HepG2 (cell line): ENCODE data around the gene CDH1. TPM values are rescaled to one million over a fixed set of nuclear protein-coding genes. Genes with fewer than 3 reads are reported as not detected.

Source experiments
- ATAC-seq: fragments of 200-7000 bp; cut with Tn5 transposase; 3 replicates; pipeline ENCODE4 v1.9.1; 2020; ENCODE audit warnings: mild to moderate bottlenecking, moderate library complexity
- BruUV-seq: library from RNA; stranded (reverse); fragments of 400-500 nt; replicated peaks from 2 replicates; lab custom pipeline; 2021; lab: Mats Ljungman, UMichigan
- CTCF ChIA-PET: fragments of 300-600 bp; formaldehyde crosslinking; extraction: SDS; loops from one replicate; lab custom pipeline; 2021; ENCODE audit warnings: low total read pairs, inconsistent platforms, low intra/inter-chr PET ratio; lab: Yijun Ruan, JAX
- POLR2A ChIA-PET: fragments of 350-600 bp; sonication (Branson Sonifier 250); formaldehyde crosslinking; loops from one replicate; lab custom pipeline; 2020; ENCODE audit warnings: antibody characterized with exemption, inconsistent platforms; lab: Yijun Ruan, JAX
- DNase-seq: peaks from one replicate; pipeline ENCODE4 v3.0.0-alpha.2; 2015; ENCODE audit warnings: low spot score
- FAIRE-seq: peaks from 3 replicates; lab custom pipeline; 2011; peaks lifted over from hg19 to GRCh38; lab: Jason Lieb, UNC
- H2AFZ ChIP-seq: one replicate; pipeline ENCODE4 v1.6.1; 2011; ENCODE audit warnings: low read length, inconsistent platforms
- H3K27ac ChIP-seq: fragments of 300-600 bp; 3 replicates; pipeline ENCODE4 v1.8.0; 2011; ENCODE audit warnings: mixed run types, mild to moderate bottlenecking, mixed read lengths, low read length, inconsistent platforms; ENCODE audit not compliant: insufficient read depth; ENCODE audit errors: extremely low read length
- H3K27me3 ChIP-seq, 2 experiments: fragments of 200-600 bp in 1 of 2; 2 replicates in 1 of 2; 3 replicates in 1 of 2; pipeline versions ENCODE4 v1.6.0 to v1.8.0; 2011; ENCODE audit warnings: low read length in 2 of 2, mild to moderate bottlenecking in 2 of 2, moderate library complexity in 2 of 2, inconsistent platforms in 1 of 2; ENCODE audit not compliant: insufficient read depth in 2 of 2, control insufficient read depth in 1 of 2
- H3K36me3 ChIP-seq, 2 experiments: fragments of 200-600 bp in 1 of 2; replicated peaks in 1 of 2; 2 replicates in 1 of 2; 3 replicates in 1 of 2; pipeline versions ENCODE4 v1.5.1 to v1.8.0; 2011; ENCODE audit warnings: low read length in 2 of 2, inconsistent platforms in 1 of 2; ENCODE audit not compliant: insufficient read depth in 2 of 2, control insufficient read depth in 1 of 2
- H3K4me1 ChIP-seq: 2 replicates; pipeline ENCODE4 v1.5.1; 2012; ENCODE audit warnings: low read length, inconsistent platforms; ENCODE audit not compliant: insufficient read depth
- H3K4me2 ChIP-seq: 2 replicates; pipeline ENCODE4 v1.6.0; 2011; ENCODE audit warnings: low read depth, low read length, inconsistent platforms
- H3K4me3 ChIP-seq, 3 experiments: fragments of 200-600 bp in 1 of 3; sonication (generic), shearing (Covaris generic) in 1 of 3; replicated peaks in 1 of 3; 2 replicates each; pipeline ENCODE4 v1.5.1; 2011 to 2016; ENCODE audit warnings: low read length in 3 of 3, inconsistent platforms in 2 of 3, low read depth in 2 of 3, mild to moderate bottlenecking in 2 of 3, control low read depth in 1 of 3, mixed read lengths in 1 of 3; ENCODE audit not compliant: insufficient read depth in 1 of 3
- H3K79me2 ChIP-seq: one replicate; pipeline ENCODE4 v1.6.1; 2011; ENCODE audit warnings: low read length, inconsistent platforms; ENCODE audit not compliant: insufficient read depth
- H3K9ac ChIP-seq: 2 replicates; pipeline ENCODE4 v1.6.0; 2011; ENCODE audit warnings: mild to moderate bottlenecking, low read depth, low read length, inconsistent platforms; ENCODE audit not compliant: insufficient read depth
- H3K9me3 ChIP-seq: 2 replicates; pipeline ENCODE4 v1.5.1; 2012; ENCODE audit warnings: mild to moderate bottlenecking, low read length
- H4K20me1 ChIP-seq: 2 replicates; pipeline ENCODE4 v1.6.0; 2011; ENCODE audit warnings: inconsistent platforms, mild to moderate bottlenecking, low read length, moderate library complexity; ENCODE audit not compliant: insufficient read depth
- BCL6 ChIP-seq: IDR thresholded peaks from 2 replicates; pipeline ENCODE4 v1.6.1; 2016; ENCODE audit warnings: missing genetic modification reagents, missing compliant biosample characterization
- CEBPG ChIP-seq: IDR thresholded peaks from 2 replicates; pipeline ENCODE4 v1.6.1; 2016
- GATAD2A ChIP-seq: IDR thresholded peaks from 2 replicates; pipeline ENCODE4 v1.6.1; 2016
- HNF4A ChIP-seq: sonication (generic); formaldehyde crosslinking; IDR thresholded peaks from 2 replicates; pipeline ENCODE4 v1.4.0; 2020; ENCODE audit warnings: missing genetic modification reagents
- HNF4G ChIP-seq, 2 experiments: sonication (generic) in 1 of 2; formaldehyde crosslinking in 1 of 2; IDR thresholded peaks; 2 replicates each; pipeline versions ENCODE4 v1.4.0 to v1.6.1; 2011 to 2020; ENCODE audit warnings: borderline replicate concordance in 2 of 2, low read depth in 2 of 2, mild to moderate bottlenecking in 2 of 2, low read length in 1 of 2, missing genetic modification reagents in 1 of 2, moderate library complexity in 1 of 2
- JDP2 ChIP-seq: sonication (generic); formaldehyde crosslinking; IDR thresholded peaks from 2 replicates; pipeline ENCODE4 v1.8.1; 2022; ENCODE audit warnings: missing genetic modification reagents, borderline replicate concordance
- MIER3 ChIP-seq: IDR thresholded peaks from 2 replicates; pipeline ENCODE4 v1.6.1; 2016; ENCODE audit warnings: missing compliant biosample characterization, borderline replicate concordance
- PHF21A ChIP-seq: sonication (generic); formaldehyde crosslinking; IDR thresholded peaks from 2 replicates; pipeline ENCODE4 v1.5.0; 2020; ENCODE audit warnings: mild to moderate bottlenecking, missing genetic modification reagents
- RNF219 ChIP-seq: sonication (generic); formaldehyde crosslinking; IDR thresholded peaks from 2 replicates; pipeline ENCODE4 v1.5.0; 2020; ENCODE audit warnings: mild to moderate bottlenecking, missing genetic modification reagents
- SMAD3 ChIP-seq: sonication (generic); formaldehyde crosslinking; IDR thresholded peaks from 2 replicates; pipeline ENCODE4 v1.4.0; 2020; ENCODE audit warnings: missing genetic modification reagents
- SOX13 ChIP-seq, 3 experiments: fragments of 450-650 bp in 1 of 3; sonication (generic) in 1 of 3; formaldehyde crosslinking in 1 of 3; IDR thresholded peaks in 2 of 3; conservative IDR thresholded peaks in 1 of 3; 2 replicates each; pipeline versions ENCODE4 v1.5.0 to v1.6.1; 2016 to 2020; ENCODE audit warnings: antibody characterized with exemption in 1 of 3, mild to moderate bottlenecking in 1 of 3, missing compliant biosample characterization in 1 of 3, missing genetic modification reagents in 1 of 3, moderate library complexity in 1 of 3
- ZFP90 ChIP-seq: sonication (generic); formaldehyde crosslinking; IDR thresholded peaks from 2 replicates; pipeline ENCODE4 v1.8.0; 2022; ENCODE audit warnings: missing genetic modification reagents, mild to moderate bottlenecking, inconsistent platforms, borderline replicate concordance
- WGBS: methylation state at CpG from one replicate; pipeline ENCODE4 v1.1.6; 2017; ENCODE audit warnings: low lambda C conversion rate; 5-methylcytosine and 5-hydroxymethylcytosine counted together
- in situ Hi-C: cut with HindIII; loops from 2 replicates; pipeline ENCODE4 v1.10.0; 2017; ENCODE audit warnings: low pct_unique_long_range_greater_than_20kb; ENCODE audit not compliant: extremely low pct_ligation_motif_present
- intact Hi-C: fragments of 100-400 bp; cut with micrococcal nuclease; formaldehyde crosslinking; loops from one replicate; pipeline ENCODE4 v1.10.0; 2022; ENCODE audit not compliant: unreplicated experiment
- polyA plus RNA-seq, 8 experiments: library from polyadenylated mRNA; depleted of rRNA in 3 of 8; stranded (reverse) in 7 of 8; unstranded in 1 of 8; fragments of >200 nt; fragmentation: Illumina TruSeq in 4 of 8; extraction: Trizol in 4 of 8; gene quantifications; 2 replicates each; pipeline versions ENCODE4 v1.2.1 to v1.2.3, GENCODE V29; 2011 to 2016; ENCODE audit warnings: low read depth in 4 of 8, missing spikeins in 1 of 8, mixed read lengths in 1 of 8; ENCODE audit not compliant: insufficient read depth in 1 of 8
- total RNA-seq, 5 experiments: library from RNA; depleted of rRNA; stranded (reverse); fragments of >200 nt; fragmentation: Illumina TruSeq; extraction: Trizol; gene quantifications; 2 replicates each; pipeline ENCODE4 v1.2.3, GENCODE V29; 2016; ENCODE audit warnings: low read depth in 1 of 5
- TF ChIP-seq, protein P1 (sequence below): IDR thresholded peaks from 2 replicates; pipeline ENCODE4 v1.6.1; 2016; ENCODE audit warnings: missing biosample characterization, missing genetic modification reagents, low read depth
- TF ChIP-seq, protein P2 (sequence below): IDR thresholded peaks from 2 replicates; pipeline ENCODE4 v1.4.0; 2020; ENCODE audit warnings: mild to moderate bottlenecking, missing genetic modification reagents
- TF ChIP-seq, protein P3 (sequence below), 2 experiments: fragments of 450-650 bp in 1 of 2; sonication (generic) in 1 of 2; formaldehyde crosslinking; IDR thresholded peaks; 2 replicates each; pipeline versions ENCODE4 v1.5.0 to v1.8.0; 2020 to 2022; ENCODE audit warnings: mild to moderate bottlenecking in 1 of 2, missing genetic modification reagents in 1 of 2

Gene CDH1
- total and polyA plus RNA-seq, 2 of the 13 experiments (the other 11 are each of a cell fraction or from before 2014, with no cell fraction given): 0.95 to 9.8 TPM

DNA sequence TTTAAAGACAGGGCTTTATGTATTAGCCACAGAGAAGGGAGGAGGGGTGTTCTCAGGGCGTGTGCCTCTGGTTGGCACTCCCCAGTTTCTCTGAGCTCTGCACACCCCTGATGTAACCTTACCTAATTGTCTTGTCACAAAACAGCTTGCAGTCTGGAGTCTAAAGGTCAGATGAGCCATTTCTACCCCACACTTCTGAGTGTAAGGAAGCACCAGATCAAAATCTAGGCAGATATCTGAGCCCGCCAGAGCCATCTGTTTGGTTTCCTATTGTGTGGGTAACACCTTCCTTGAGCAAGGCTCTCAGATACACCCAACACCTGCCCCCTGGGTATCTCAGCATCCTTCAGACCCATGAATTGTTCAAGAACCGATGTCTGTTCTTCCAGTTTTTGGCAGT lies 15.5 kb downstream of the CDH1 start:
- CTCF ChIA-PET: no interaction called here
- H4K20me1 ChIP-seq: no peaks in the 10 kb centered on the region
- peaks cover 51% of the 10 kb centered on the region for H3K4me1 ChIP-seq
- 56% methylated on average over 3 of the region's 3 CpGs for WGBS
- H3K36me3 ChIP-seq: no peaks in the 10 kb centered on the region
- FAIRE-seq (peak; percentile 42), DNase-seq (peak; percentile 40), ATAC-seq (no peak; the same call in 2 of the 3 replicates)
- BruUV-seq: no TSS peak
- no peaks in the 10 kb centered on the region for H3K79me2 ChIP-seq
- no peaks in the 10 kb centered on the region for H3K27me3 ChIP-seq
- POLR2A ChIA-PET: interaction anchor here (0.7 to 4.5 kb wide), 3 partner anchors 11 to 40 kb away, joined by 3 to 31 read pairs (median 4); no protein-coding TSS in a partner anchor
- no peak overlapping the region for H3K9ac ChIP-seq
- H3K27ac ChIP-seq: no peak overlapping the region
- intact Hi-C loops (no loop called here), in situ Hi-C loops (no loop called here)
- H3K9me3 ChIP-seq: no peaks in the 10 kb centered on the region
- no peak overlapping the region for H2AFZ ChIP-seq
- H3K4me2 ChIP-seq: no peak overlapping the region
- no peak overlapping the region for H3K4me3 ChIP-seq
- TF ChIP-seq, protein P1, sequence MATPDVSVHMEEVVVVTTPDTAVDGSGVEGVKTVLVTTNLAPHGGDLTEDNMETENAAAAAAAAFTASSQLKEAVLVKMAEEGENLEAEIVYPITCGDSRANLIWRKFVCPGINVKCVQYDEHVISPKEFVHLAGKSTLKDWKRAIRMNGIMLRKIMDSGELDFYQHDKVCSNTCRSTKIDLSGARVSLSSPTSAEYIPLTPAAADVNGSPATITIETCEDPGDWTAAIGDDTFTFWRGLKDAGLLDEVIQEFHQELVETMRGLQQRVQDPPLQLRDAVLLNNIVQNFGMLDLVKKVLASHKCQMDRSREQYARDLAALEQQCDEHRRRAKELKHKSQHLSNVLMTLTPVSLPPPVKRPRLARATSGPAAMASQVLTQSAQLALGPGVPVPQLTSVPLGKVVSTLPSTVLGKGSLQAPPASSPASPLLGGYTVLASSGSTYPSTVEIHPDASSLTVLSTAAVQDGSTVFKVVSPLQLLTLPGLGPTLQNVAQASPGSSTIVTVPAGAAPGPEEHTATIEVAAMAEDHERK (CRISPR knock-in tag): no peak
- TF ChIP-seq SOX13 (IDR thresholded peaks at IDR 0.05) (no peak), SOX13 (CRISPR knock-in tag; conservative IDR thresholded peaks at IDR 0.05 in 1 of 2, IDR thresholded peaks at IDR 0.05 in 1 of 2) (0 out of 4 replicates have a peak, but pooled peaks of 1 of the 2 experiments have one; percentile 16), PHF21A (no peak), BCL6 (CRISPR knock-in tag) (0 out of 2 replicates have a peak, but pooled peaks have one; percentile 52), CEBPG (CRISPR knock-in tag) (peak; percentile 25; the same call in 1 of the 2 replicates), HNF4G (IDR thresholded peaks at IDR 0.05; ENCODE audit: borderline replicate concordance, low read depth, low read length) (peak; percentile 31; the same call in 1 of the 2 replicates), HNF4G (CRISPR knock-in tag; IDR thresholded peaks at IDR 0.05; ENCODE audit: borderline replicate concordance, low read depth) (0 out of 2 replicates have a peak, but pooled peaks have one; percentile 59), HNF4A (CRISPR knock-in tag) (peak; percentile 61), ZFP90 (CRISPR knock-in tag) (no peak), MIER3 (CRISPR knock-in tag) (no peak), SMAD3 (peak; percentile 31; the same call in 1 of the 2 replicates), JDP2 (CRISPR knock-in tag) (no peak), GATAD2A (peak; percentile 60; the same call in 1 of the 2 replicates), RNF219 (0 out of 2 replicates have a peak, but pooled peaks have one; percentile 31)
- TF ChIP-seq, protein P2, sequence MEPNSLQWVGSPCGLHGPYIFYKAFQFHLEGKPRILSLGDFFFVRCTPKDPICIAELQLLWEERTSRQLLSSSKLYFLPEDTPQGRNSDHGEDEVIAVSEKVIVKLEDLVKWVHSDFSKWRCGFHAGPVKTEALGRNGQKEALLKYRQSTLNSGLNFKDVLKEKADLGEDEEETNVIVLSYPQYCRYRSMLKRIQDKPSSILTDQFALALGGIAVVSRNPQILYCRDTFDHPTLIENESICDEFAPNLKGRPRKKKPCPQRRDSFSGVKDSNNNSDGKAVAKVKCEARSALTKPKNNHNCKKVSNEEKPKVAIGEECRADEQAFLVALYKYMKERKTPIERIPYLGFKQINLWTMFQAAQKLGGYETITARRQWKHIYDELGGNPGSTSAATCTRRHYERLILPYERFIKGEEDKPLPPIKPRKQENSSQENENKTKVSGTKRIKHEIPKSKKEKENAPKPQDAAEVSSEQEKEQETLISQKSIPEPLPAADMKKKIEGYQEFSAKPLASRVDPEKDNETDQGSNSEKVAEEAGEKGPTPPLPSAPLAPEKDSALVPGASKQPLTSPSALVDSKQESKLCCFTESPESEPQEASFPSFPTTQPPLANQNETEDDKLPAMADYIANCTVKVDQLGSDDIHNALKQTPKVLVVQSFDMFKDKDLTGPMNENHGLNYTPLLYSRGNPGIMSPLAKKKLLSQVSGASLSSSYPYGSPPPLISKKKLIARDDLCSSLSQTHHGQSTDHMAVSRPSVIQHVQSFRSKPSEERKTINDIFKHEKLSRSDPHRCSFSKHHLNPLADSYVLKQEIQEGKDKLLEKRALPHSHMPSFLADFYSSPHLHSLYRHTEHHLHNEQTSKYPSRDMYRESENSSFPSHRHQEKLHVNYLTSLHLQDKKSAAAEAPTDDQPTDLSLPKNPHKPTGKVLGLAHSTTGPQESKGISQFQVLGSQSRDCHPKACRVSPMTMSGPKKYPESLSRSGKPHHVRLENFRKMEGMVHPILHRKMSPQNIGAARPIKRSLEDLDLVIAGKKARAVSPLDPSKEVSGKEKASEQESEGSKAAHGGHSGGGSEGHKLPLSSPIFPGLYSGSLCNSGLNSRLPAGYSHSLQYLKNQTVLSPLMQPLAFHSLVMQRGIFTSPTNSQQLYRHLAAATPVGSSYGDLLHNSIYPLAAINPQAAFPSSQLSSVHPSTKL: 0 out of 2 replicates have a peak, but pooled peaks have one; percentile 36
- TF ChIP-seq, protein P3, sequence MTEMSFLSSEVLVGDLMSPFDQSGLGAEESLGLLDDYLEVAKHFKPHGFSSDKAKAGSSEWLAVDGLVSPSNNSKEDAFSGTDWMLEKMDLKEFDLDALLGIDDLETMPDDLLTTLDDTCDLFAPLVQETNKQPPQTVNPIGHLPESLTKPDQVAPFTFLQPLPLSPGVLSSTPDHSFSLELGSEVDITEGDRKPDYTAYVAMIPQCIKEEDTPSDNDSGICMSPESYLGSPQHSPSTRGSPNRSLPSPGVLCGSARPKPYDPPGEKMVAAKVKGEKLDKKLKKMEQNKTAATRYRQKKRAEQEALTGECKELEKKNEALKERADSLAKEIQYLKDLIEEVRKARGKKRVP (CRISPR knock-in tag; IDR thresholded peaks at IDR 0.05): peak in 1 of 2 experiments; percentile 62; a peak in 2 of 4 replicates
